ENCODE results near the gene SYS1.

Gene SYS1

DNA sequence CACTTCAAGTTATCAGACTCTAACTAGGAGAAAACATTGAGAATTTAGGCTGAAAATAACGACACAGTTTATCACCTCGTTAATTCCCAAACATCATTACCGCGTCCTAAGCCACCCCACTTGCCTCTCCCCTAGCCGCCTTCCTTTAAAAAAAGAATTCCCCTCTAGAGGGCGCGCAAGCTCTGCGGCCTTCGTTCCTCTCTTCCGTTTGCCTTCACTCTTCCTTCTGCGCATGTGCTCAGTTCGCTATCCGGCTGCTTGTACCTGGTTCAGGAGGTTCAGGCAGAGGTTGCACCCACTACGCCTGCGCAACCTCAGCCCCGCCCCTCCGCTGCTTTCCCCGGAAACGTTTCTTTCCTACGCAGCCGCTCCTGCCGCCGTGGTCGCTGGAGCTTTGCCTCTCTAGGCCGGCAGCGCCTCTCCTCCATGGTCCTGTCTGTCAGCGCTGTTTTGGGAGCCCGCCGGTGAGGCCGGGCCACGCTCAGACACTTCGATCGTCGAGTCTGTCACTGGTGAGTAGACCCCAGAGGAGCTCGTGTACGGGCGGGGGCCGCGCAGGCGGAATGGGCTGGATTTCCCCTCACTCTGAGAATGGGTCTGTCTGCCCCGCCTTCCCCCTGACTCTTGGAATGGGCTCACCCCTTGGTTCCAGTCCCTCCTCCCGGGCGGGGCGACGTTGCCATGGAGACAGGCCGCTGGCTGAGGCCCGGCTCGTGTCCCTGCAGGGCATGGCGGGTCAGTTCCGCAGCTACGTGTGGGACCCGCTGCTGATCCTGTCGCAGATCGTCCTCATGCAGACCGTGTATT lies at the start of gene SYS1:
TSS of gene SYS1 (plus strand) at position 353 of the 807 bp plus-strand sequence. CDS start at position 729, 376 bp downstream.
- FAIRE-seq = peak; percentile 58

DNA sequence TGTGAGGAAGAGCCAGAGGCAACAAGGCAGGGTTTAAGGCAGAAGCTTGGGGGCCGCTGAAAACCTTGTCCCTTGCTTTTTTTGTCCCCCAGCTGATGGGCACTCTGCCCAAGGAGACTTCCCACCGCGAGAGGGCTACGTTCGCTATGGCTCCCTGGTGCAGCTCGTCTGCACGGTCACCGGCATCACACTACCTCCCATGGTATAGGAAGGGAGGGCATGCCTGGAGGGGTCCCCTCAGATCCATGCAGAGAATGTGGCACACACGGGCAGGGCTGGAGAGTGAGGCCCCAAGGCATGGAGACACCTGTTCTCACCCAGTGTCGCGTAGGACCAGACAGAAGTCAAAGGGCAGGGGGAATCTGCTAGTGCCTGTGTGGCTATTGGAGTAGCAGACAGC lies 49.0 kb upstream of the SYS1 start:
- no peak for FAIRE-seq

DNA sequence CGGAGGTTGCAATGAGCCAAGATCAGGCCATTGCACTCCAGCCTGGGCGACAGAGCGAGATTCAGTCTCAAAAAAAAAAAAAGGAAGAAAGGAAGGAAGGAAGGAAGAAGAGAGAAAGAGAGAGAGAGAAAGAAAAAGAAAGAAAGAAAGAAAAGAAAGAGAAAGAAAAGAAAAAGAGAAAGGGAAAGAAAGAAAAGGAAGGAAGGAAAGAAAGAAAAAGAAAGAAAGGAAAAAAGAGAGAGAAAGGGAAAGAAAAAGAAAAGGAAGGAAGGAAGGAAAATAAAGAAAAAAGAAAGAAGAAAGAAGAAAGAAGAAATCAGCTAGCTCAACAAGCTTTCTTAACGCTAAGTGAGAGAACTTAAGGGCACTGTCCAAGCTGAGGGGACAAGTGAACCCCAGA lies 47.3 kb upstream of the SYS1 start:
- FAIRE-seq = no peak

DNA sequence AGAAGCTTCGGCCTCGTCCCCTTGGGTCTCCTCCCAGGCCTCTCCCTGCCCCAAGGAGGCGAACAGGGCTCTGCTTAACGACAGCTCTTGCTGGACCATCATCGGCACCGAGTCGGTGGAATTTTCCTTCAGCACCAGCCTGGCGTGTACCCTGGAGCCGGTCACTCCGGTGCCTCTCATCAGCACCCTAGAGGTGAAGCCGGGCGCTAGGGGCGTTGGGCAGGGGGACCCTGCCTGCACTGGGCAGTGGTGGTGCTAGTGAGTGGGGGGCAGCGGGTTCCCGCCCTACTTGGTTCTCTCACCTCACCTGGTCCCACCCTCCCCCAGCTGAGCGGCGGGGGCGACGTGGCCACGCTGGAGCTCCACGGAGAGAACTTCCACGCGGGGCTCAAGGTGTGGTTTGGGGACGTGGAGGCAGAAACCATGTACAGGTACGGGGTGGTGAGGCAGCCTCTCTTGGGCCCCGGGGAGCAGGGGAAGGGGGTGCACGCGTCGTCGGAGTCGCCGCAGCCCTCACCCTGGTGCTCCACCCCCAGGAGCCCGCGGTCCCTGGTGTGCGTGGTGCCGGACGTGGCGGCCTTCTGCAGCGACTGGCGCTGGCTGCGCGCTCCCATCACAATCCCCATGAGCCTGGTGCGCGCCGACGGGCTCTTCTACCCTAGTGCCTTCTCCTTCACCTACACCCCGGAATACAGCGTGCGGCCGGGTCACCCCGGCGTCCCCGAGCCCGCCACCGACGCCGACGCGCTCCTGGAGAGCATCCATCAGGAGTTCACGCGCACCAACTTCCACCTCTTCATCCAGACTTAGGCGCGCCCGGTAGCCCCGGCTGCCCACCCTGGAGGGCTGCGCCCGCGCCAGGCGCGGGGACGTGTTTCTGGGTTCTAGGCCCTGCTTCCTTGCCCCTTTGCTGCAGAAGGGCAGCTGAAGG lies 46.5 kb upstream of the SYS1 start:
- no peak for FAIRE-seq

DNA sequence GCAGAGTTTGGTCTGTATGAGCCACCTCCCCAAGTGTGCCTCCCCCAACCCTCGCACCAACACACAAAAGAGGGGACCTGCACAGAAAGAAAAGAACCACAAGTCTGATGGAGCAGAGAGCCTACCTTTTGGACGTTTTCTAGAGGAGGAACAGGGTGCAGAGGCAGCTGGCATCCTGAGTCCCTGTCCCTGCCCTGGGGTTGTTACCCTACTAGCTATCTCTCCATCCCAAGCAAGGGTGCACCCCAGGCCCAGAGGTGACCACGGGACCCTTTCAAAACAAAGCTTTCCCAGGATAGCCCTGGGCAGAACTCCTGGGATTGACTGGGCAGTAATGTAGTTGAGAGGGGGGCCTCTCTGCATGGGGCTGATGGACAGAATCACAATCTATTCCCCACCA lies 45.1 kb upstream of the SYS1 start:
- no peak for FAIRE-seq

DNA sequence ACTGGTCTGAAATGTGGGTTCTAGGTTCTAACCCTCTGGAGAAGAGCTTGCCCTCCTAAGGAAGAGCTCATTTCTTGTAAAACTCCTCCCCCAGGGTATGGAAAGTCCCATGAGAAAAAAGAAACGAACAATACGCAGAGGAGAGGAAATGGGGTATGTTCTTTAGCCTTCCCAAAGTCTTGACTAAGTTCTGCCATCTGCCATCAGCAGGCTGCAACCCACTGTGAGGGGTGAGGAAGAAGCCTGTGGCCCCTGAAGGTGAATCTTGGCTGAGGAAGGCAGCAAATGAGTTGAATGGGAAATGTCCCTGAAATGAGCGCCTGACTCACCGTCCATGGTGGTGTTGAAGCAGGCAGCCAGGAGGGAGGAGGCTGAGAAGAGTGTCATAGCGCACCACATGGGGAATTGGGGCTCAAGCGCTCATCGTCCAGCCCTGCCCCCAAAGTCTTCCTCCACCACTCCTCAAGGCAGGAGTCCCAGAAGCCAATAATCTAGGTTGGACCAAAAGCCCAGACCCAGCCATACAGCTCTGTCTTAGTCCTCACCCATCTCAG lies 44.5 kb upstream of the SYS1 start:
- FAIRE-seq = no peak

DNA sequence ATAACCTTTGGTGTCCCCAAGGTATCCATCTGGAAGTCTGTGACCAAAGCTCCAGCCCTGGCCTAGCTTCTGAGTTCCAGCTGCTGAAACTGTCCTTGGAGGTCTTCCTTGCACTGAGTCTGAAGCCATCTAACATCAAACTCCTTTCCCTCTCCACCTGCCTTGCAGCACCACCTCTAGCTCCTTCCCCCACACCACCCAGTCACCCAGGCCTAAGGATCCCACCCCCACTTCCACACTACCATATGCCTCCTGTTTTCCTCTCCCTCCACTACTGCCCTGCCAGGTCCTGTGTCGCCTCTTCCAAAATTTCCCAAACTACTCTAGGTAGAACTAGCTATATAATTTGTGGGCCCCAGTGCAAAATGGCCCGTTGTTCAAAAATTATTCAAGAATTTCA lies 44.0 kb upstream of the SYS1 start:
- no peak for FAIRE-seq

DNA sequence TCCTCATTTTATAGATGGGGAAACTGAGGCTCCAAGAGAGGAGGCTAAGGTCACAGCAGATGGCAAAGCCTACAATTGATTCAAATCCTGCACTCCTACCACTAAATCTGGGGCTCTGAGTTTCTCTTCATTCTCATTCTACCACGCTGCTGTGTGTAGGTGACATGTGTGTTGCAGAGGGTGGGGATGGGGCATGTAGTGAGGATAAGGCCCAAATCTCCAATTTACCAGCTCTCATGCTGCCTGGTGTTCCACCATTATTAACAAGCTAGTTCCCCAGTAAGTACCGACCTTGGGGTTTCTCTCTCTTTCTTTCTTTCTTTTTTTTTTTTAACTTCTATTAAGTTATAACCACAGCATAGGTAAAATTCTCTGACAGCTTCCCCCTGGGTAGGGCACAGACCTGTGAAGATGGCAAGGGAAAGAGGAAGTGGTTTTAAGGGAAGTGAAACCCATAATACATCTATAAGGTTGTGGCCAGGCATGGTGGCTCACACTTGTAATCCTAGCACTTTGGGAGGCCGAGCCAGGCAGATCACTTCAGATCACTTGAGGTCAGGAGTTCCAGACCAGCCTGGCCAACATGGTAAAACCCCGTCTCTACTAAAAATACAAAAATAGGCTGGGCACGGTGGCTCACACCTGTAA lies 41.9 kb upstream of the SYS1 start:
- no peak for FAIRE-seq

DNA sequence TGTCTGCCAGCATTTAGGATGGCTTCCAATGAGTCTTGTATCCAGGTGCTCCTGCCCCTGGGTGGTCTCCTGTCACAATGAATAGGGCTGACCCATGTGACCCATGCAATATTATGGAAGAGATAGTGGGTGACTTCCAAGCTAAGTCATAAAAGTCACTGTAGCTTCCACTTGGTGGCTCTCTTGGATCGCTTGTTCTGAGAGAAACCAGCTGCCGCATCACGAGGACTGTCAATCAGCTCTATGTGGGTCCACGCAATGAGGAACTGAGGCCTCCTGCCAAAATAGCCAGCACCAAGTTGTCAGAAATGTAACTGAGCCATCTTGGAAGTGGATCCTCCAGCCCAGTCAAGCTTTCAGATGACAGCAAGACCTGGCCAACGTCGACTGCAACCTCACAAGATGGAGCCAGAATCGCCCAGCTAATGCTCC lies 40.0 kb upstream of the SYS1 start:
- FAIRE-seq = no peak

DNA sequence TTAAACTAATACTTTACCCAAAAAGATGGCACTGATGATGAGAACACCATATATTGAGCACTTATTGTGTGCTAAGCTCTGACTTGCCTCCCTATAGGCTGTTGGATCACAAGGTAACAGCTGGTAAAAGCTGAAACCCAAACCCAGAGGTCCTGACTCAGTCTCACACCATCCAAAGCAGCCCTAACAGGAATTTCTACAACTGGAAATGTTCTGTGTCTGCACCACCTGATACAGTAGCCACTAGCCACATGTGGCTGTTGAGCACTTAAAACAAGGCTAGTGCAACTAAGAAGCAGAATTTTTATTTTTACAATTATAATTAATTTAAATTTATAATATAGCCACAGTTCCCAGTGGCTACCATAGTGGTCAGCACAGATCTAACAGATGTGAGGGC lies 39.2 kb upstream of the SYS1 start:
- FAIRE-seq = no peak

DNA sequence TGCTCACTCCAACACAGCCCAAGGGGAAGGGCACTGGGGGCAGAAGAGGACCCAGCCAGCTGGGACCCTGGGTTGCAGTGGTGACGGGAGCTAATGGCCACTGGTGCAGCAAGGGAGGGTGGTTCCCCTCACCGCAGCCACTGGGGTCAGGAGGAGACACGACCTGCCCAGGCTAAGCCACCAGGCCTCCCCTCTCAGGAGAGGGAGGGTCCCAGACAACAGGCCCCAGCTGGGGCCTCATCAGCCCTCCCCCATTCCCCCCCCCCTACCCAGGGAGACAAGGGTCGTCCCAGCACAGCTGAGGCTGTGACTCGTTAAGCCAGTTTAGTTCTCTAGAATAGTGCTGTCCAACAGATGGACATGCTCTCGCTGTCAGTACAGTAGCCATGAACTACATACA lies 37.6 kb upstream of the SYS1 start:
- FAIRE-seq = no peak

DNA sequence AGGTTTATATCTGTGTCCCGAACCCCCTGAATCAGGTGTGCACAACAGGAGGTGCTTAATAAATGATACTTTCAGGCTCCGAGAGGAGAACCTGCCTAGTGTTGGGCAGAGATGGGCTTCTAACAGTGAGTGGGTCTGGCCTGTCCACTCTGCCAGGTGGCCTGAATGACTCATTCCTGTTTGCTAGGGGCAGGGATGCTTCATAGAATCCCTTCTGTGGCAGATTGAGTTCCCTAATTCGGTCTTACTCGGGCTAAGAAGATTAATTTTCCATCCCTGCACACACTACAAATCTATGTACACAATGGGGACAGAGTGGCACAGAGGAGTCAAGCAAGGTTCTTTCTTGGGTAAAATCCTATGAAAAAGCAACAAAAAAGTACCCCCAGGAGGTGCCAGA lies 34.5 kb upstream of the SYS1 start:
- FAIRE-seq = no peak

DNA sequence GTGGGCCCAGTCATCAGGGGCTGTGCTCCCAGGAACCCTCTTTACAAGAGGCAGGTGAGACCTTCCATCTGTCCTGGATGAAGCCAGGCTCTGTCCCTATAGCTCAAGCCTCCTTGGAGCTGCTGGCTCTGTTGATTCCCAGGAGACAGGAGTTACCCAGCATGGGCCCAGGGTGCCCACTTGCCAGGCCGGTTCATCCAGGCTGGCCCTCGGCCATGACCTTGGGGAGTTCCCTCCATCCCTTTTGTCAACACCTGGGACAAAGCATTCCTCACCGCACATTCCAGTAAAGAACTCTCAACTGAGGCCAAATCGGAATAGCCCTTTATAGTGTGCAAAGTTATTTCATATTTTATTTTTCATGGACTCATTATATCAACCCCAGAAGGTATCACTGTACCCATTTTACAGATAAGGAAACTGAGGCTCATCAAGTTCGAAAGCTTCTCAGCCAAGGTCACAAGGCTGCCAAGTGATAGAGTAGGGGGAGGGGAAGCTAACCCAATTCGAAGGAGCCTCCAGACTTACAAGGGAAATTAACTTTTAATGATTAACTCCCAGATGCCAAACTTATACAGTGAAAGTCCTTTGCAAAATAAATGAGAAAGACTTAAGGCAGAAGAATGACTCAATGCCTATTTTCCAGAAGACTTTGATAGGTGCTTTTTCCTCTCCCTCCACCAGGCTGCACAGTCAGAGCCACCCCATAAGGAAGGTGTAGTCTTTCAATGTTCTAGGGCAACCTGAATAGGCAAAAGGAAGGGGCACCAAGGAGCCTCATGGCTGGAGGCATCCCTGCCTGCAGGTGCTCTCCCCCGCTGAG lies 33.2 kb upstream of the SYS1 start:
- FAIRE-seq = no peak

DNA sequence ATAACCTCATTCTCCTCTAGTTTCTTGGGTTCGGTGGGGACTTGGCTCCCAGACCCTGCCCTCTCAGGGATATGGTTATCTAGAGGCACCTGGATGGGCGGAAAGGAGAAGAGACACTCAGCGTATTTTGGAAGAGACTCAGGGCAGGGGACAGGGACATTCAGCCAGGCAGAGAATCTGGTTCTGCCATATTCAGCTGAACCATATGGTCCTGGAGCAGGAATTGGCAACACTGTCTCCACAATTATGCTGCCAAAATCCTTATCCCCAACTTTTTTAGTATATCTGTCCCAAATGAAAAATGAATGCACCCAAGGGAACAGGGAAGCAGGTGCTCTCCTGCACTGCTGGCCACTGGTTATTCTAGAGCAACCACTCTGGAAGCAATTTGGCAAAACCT lies 32.5 kb upstream of the SYS1 start:
- FAIRE-seq = no peak

DNA sequence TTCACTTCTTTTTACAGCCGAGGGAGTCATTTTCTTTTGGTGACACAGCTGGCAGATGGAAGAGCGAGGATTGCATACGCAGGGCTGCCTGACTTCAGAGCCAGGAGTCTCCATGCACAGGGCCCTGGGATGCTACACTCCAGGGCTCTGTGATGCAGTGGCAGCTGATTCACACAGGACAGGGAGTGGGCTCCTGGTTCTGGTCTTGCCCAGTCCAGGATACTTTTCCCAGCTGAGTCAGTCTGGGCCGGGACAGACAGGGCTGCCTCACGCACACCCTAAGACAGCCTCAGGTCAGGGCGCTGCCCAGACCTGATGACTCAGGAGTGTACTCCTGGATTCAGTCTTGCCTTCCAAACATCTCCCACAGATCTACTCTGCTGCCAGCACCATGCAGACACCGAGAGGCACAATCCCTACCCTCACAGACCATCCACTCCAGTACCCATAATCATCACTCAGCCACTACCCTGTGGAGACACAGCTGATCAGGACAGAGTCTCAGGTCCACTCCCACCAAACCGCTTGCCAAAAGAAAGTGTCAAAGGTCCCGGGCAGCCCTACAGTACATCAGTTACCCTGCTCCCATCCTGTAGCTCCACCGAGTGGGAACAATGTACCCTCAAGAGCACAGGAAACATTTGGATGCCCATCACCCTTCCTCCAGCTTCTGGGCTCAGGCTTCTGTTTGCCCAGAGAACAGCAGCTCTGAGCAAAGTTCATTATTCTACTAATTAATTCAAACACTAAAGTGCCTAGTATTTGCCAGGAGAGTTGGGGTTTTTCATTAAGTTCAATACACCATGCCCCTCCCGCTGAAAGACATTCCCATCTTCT lies 26.2 kb upstream of the SYS1 start:
- FAIRE-seq = no peak

DNA sequence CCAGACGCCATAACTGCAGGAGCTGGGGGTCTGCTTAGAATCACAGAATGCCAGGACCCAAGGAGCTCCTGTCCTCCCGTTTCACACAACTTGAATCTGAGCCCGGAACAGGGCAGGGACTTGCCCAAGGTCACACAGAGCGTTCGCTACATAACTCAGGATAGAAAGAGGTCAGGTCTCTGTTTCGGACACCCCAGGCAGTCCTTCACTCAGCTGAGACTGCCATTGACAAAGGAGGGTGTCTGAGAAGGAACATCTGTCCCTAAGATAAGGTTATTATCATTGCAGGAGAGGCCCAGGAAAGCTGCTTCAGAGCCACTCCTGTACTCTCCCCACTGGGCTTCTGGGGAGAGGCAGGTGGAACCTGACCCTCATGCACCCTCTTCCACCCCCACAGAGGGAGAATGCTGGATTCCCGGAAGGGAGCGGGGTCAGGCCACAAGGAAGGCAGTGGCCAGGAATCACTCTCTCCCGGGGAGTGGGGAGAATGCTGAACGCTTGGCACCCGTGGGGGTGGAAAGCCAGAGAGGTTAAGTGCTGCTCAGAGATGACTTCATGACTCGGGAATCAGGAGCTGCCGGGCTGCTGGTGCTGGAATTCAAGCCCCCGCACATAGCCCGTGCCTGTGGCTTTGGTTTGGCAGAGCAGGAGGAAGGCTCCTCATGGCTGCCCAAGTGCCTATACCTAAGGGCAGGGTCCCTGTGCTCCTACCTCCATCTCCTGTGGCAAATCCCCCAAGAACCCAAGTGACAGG lies 25.4 kb upstream of the SYS1 start:
- FAIRE-seq = no peak

DNA sequence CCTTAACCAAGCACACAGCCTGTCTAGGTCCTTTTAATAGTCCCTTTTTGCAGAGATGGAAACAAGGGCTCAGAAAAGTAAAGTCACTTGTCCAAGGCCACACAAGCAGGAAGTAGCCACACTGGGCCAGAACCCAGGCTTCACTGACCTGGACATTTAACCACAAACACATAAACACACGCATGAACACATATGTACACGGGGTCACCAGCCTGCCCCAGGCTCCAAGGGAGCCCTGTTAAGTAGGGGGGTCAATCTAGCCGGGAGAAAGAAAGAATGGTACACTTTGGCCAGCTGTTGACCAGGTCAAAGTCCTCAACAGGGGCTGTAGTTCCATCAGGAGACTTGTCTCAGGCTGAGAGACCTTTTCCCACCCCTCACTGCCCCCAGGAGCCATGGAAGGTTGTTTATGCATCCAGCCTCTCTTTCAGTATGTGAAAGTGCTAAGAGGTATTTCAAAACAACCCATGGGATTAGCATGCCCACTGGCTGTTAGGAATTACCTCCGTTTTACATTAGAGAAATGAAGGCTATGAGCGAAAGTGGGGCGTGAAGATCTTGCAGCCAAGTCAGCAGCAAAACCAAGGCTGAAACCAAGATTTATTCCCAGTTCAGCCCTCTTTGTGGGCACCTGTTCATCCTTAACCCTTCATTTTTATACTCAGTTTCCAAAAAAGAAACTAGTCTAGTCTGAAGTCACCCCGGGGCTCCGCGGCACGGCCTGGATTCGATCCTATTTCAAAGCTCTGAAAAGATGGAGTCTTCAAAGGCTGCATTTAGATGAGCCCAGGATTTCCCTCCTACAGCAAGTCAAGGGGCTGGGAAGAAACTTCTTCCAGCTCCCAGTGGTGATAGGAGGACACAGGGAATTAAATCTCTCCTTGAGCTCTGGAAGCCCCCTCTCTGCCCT lies 24.6 kb upstream of the SYS1 start:
- FAIRE-seq = no peak

DNA sequence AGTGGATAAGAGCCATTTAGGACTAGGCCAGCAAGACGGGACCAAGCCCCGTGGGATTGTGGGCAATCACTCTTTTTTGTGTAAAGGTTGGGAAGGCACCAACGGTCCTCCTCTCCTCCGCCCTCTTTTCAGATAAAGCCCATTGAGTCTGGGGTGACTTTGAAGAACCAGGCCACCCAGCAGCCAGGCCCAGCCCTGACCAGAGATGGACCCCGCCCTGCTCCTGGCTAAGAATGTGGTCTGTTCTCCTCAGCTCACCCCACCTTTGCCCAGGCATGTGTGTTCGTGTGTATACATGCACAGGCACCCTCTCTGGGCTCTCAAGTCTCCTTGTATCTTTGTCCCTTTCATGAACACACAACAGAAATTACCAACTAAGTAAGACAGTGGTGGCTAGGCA lies 23.9 kb upstream of the SYS1 start:
- FAIRE-seq = no peak

DNA sequence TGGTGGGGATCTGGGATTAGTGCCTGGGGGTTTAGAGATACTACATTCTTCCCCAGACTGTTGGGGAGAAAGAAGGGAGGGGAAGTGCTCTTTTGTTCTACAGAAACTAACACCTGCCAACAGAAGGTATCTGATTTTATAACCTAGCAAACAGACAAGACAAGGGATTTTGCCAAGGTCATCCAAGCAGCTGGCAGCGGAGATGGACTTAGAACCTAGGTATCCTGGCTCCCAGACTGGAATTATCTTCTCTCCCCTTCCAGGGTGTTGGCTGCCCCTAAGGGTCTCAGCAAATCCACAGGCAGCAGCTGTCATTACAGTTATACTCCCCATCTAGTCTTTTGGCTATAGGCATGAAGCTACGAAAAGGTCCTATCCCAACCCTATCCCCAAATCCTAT lies 23.2 kb upstream of the SYS1 start:
- no peak for FAIRE-seq
